ENCODE measurements around the gene LMAN2.

DNA sequence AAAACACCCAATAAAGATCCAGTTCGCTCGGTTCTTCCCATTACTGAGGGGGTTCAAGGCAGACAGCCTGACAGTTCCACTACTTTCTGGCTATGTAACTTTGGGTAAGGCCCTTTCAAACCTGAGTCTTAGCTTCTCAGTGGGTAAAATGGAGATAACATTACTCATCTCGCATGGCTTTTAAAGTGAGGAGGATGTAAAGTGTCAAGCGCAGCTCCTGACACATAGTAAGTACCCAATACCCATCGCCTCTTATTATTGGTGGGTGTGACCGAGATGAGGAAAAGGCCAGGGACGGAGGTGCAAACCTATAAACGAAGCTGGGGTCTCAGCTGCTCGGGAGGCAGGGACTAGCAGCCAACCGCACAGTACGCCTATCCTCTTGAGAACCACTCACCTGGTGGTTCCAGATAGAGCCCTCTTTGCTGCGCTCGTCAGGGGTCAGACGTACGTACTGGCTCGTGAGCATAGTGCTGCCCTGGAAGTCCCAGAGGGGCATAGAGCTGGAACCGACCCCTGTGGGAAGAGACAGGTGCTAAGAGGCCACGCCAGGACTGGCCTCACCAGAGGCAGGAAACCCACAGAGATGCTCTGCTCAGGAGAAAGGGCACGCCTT, 584 bp downstream of the LMAN2 start:
- TF ChIP-seq CTCF (IDR thresholded peaks at IDR 0.05; ENCODE audit: low read depth, low read length, poor library complexity, severe bottlenecking) (no peak), EZH2phosphoT487 (IDR thresholded peaks at IDR 0.05; ENCODE audit: borderline replicate concordance, low read length) (no peak)
